Measurements from ENCODE around the gene HLCS.

HLCS gene

DNA sequence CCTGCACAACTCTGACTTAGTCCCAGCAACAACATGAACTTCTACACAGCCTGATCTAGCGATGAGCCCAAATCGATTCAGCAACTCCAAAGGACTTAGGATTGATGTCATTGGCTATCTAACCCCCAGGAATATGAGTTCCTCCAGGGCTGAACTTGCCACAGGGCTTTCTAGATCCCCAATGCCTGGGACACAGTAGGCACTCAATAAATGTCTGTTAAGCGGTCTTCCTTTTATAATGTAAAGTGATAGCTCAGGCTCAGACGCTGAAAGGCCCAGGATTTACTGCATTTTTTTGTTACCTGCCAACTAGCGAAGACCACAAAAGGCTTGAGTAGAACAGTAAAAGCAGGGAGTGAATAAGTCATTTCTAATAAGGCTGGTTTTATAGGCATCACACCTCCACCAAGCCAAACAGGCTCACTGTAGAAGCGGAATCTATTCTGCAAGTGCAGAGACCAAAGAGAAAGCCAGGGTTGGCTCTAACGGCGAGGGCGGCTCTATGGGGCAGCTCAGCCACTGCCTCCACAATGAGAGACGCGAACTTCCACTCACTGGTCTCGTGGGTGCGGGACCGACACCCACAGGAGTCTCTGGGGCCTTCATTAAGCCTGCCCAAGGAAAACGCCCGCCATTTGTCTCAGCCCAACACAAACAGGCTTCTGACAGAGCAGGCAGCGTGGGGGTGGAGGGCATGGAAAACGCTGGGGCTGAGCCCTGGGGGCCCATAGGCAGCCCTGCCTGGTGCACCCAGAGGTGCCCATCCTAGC, 52.0 kb downstream of the HLCS start (continued):
- TF ChIP-seq, protein P1, sequence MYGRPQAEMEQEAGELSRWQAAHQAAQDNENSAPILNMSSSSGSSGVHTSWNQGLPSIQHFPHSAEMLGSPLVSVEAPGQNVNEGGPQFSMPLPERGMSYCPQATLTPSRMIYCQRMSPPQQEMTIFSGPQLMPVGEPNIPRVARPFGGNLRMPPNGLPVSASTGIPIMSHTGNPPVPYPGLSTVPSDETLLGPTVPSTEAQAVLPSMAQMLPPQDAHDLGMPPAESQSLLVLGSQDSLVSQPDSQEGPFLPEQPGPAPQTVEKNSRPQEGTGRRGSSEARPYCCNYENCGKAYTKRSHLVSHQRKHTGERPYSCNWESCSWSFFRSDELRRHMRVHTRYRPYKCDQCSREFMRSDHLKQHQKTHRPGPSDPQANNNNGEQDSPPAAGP (tag by site-specific recombination; IDR thresholded peaks at IDR 0.05), result no peak
- no peak for TF ChIP-seq ZNF221 (tag by site-specific recombination; IDR thresholded peaks at IDR 0.05; ENCODE audit: borderline replicate concordance)
- no peak for TF ChIP-seq ZNF266 (tag by site-specific recombination; IDR thresholded peaks at IDR 0.05; ENCODE audit: low read depth)
- 0 out of 2 replicates have a peak, but pooled peaks have one; percentile 20 for TF ChIP-seq ZNF10 (tag by site-specific recombination; IDR thresholded peaks at IDR 0.05)
- TF ChIP-seq ZNF658 (tag by site-specific recombination; IDR thresholded peaks at IDR 0.05), result no peak
- no peak for TF ChIP-seq ZNF175 (tag by site-specific recombination; IDR thresholded peaks at IDR 0.05)
- peak; percentile 62; the same call in 1 of the 2 replicates for TF ChIP-seq ZNF561 (tag by site-specific recombination; IDR thresholded peaks at IDR 0.05; ENCODE audit: borderline replicate concordance)
- peak; percentile 99 for TF ChIP-seq EGR2 (tag by site-specific recombination; IDR thresholded peaks at IDR 0.05; ENCODE audit: low read depth)
- no peak for TF ChIP-seq ZNF629 (tag by site-specific recombination; IDR thresholded peaks at IDR 0.05)
- TF ChIP-seq, protein P2, sequence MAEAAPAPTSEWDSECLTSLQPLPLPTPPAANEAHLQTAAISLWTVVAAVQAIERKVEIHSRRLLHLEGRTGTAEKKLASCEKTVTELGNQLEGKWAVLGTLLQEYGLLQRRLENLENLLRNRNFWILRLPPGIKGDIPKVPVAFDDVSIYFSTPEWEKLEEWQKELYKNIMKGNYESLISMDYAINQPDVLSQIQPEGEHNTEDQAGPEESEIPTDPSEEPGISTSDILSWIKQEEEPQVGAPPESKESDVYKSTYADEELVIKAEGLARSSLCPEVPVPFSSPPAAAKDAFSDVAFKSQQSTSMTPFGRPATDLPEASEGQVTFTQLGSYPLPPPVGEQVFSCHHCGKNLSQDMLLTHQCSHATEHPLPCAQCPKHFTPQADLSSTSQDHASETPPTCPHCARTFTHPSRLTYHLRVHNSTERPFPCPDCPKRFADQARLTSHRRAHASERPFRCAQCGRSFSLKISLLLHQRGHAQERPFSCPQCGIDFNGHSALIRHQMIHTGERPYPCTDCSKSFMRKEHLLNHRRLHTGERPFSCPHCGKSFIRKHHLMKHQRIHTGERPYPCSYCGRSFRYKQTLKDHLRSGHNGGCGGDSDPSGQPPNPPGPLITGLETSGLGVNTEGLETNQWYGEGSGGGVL (tag by site-specific recombination; IDR thresholded peaks at IDR 0.05), result no peak
- TF ChIP-seq ZNF776 (tag by site-specific recombination; IDR thresholded peaks at IDR 0.05; ENCODE audit: borderline replicate concordance), result no peak
- TF ChIP-seq ZIC2 (tag by site-specific recombination; IDR thresholded peaks at IDR 0.05), result no peak
- TF ChIP-seq ZBTB8A (tag by site-specific recombination; IDR thresholded peaks at IDR 0.05), result no peak
- TF ChIP-seq ZBTB7A (tag by site-specific recombination; IDR thresholded peaks at IDR 0.05; ENCODE audit: low read depth), result no peak
- no peak for TF ChIP-seq ZNF114 (tag by site-specific recombination; IDR thresholded peaks at IDR 0.05)
- TF ChIP-seq ZFP3 (tag by site-specific recombination; IDR thresholded peaks at IDR 0.05; ENCODE audit: low read depth), result 0 out of 2 replicates have a peak, but pooled peaks have one; percentile 5
- TF ChIP-seq ZBTB20 (tag by site-specific recombination; IDR thresholded peaks at IDR 0.05), result no peak
- TF ChIP-seq ZNF169 (tag by site-specific recombination; IDR thresholded peaks at IDR 0.05), result no peak
- no peak for TF ChIP-seq ZNF324 (tag by site-specific recombination; IDR thresholded peaks at IDR 0.05)
- no peak for TF ChIP-seq ZFP37 (tag by site-specific recombination; IDR thresholded peaks at IDR 0.05)
- no peak for TF ChIP-seq ZBTB21 (tag by site-specific recombination; IDR thresholded peaks at IDR 0.05)
- no peak for TF ChIP-seq ZNF146 (tag by site-specific recombination; IDR thresholded peaks at IDR 0.05)
- no peak for TF ChIP-seq ZNF426 (tag by site-specific recombination; IDR thresholded peaks at IDR 0.05)
- no peak for TF ChIP-seq ZNF510 (tag by site-specific recombination; IDR thresholded peaks at IDR 0.05; ENCODE audit: insufficient replicate concordance)
- TF ChIP-seq GFI1B (tag by site-specific recombination; IDR thresholded peaks at IDR 0.05), result no peak
- TF ChIP-seq, protein P3, sequence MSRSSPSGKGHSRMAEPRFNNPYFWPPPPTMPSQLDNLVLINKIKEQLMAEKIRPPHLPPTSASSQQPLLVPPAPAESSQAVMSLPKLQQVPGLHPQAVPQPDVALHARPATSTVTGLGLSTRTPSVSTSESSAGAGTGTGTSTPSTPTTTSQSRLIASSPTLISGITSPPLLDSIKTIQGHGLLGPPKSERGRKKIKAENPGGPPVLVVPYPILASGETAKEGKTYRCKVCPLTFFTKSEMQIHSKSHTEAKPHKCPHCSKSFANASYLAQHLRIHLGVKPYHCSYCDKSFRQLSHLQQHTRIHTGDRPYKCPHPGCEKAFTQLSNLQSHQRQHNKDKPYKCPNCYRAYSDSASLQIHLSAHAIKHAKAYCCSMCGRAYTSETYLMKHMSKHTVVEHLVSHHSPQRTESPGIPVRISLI (tag by site-specific recombination; IDR thresholded peaks at IDR 0.05), result no peak
- TF ChIP-seq, protein P4, sequence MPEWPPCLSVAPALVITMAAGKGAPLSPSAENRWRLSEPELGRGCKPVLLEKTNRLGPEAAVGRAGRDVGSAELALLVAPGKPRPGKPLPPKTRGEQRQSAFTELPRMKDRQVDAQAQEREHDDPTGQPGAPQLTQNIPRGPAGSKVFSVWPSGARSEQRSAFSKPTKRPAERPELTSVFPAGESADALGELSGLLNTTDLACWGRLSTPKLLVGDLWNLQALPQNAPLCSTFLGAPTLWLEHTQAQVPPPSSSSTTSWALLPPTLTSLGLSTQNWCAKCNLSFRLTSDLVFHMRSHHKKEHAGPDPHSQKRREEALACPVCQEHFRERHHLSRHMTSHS (tag by site-specific recombination; IDR thresholded peaks at IDR 0.05), result no peak
- TF ChIP-seq ZNF596 (tag by site-specific recombination; IDR thresholded peaks at IDR 0.05), result no peak
- TF ChIP-seq ZNF785 (tag by site-specific recombination; IDR thresholded peaks at IDR 0.05), result no peak
- no peak for TF ChIP-seq MEIS1 (CRISPR knock-in tag; IDR thresholded peaks at IDR 0.05; ENCODE audit: borderline replicate concordance)
- TF ChIP-seq, protein P5, sequence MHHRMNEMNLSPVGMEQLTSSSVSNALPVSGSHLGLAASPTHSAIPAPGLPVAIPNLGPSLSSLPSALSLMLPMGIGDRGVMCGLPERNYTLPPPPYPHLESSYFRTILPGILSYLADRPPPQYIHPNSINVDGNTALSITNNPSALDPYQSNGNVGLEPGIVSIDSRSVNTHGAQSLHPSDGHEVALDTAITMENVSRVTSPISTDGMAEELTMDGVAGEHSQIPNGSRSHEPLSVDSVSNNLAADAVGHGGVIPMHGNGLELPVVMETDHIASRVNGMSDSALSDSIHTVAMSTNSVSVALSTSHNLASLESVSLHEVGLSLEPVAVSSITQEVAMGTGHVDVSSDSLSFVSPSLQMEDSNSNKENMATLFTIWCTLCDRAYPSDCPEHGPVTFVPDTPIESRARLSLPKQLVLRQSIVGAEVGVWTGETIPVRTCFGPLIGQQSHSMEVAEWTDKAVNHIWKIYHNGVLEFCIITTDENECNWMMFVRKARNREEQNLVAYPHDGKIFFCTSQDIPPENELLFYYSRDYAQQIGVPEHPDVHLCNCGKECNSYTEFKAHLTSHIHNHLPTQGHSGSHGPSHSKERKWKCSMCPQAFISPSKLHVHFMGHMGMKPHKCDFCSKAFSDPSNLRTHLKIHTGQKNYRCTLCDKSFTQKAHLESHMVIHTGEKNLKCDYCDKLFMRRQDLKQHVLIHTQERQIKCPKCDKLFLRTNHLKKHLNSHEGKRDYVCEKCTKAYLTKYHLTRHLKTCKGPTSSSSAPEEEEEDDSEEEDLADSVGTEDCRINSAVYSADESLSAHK (tag by site-specific recombination; IDR thresholded peaks at IDR 0.05), result 0 out of 2 replicates have a peak, but pooled peaks have one; percentile 13
- no peak for TF ChIP-seq ZNF549 (tag by site-specific recombination; IDR thresholded peaks at IDR 0.05)
- TF ChIP-seq ZNF184 (tag by site-specific recombination; IDR thresholded peaks at IDR 0.05), result no peak
